HG03159 (cell line): ENCODE measurements around the gene STC2.

Experiments
- ATAC-seq: cut with Tn5 transposase; IDR thresholded peaks from one replicate; pipeline ENCODE4 v1.9.1; 2021; ENCODE audit warnings: mild to moderate bottlenecking, moderate library complexity; ENCODE audit not compliant: unreplicated experiment

STC2 gene

DNA sequence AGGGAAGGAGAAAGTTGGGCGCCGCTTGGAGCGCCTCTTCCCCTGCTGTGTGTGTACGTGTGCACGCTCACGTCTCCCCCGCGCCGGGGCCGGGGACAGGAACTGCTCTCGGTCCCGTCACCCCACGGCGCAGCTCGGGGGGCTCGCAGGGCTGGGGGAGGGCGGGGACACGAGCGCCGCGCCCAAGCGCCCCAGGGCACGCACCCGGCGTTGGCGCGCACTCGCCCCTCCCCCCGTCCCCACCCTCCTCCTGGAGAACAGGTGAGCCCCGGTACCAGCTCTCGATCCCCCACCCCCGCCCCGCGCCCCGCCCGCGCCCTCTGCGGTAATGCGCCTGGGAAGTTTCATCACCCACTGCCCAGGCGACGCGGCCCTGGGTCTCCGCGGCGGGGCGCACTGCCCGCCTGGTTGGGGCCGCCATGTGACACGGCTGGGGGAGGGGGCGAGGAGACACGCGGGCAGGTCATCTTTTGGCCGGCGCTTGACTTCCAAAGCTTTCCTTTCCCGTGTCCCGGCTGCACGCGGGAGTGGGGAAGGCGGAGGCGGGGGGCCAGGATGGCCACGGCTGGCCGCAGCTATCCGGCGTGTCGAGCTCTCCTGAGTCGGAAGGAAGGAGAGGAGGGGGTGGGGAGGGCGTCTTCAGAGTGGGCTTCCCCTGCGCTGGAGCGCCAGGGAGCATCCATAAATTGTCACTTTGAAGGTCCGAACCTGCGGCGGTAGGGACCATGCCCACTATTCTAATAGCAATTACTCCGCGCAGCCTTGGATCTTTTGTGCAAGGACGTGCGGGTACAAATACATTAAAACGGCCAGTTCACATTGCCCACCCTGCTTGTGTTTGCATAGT, 1.5 kb upstream of the STC2 start:
- ATAC-seq = no peak

DNA sequence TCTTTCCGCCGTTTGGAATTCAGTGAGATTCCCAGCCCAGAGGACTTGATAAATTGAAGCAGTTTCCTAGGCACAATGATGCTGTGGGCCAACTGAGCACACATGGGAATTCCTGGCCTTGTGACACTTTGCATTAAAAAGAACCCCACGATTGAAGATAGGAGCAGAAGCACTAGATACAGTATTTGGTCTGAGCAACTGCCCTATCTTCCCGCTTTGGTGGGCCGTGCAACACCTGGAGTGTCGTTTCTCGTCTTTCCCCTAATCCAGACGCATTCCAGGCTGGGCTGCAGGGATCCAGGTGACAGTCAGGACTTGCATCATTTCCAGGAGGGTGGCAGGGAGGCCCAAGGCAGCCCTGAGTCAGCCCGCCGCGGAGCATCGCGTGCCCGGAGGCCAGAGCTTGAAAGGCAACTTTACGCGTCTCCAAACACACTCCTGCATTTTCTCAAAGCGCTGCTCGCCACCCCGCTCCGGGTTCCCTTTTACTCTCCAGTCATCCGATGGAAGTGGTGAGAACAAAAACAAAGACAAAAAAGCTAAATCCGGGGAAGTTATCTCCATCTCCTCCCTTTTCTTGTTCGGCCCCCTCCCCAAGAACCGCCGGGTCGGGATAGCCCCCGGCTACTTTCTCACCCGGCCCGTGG, 753 bp upstream of the STC2 start:
- ATAC-seq = no peak

DNA sequence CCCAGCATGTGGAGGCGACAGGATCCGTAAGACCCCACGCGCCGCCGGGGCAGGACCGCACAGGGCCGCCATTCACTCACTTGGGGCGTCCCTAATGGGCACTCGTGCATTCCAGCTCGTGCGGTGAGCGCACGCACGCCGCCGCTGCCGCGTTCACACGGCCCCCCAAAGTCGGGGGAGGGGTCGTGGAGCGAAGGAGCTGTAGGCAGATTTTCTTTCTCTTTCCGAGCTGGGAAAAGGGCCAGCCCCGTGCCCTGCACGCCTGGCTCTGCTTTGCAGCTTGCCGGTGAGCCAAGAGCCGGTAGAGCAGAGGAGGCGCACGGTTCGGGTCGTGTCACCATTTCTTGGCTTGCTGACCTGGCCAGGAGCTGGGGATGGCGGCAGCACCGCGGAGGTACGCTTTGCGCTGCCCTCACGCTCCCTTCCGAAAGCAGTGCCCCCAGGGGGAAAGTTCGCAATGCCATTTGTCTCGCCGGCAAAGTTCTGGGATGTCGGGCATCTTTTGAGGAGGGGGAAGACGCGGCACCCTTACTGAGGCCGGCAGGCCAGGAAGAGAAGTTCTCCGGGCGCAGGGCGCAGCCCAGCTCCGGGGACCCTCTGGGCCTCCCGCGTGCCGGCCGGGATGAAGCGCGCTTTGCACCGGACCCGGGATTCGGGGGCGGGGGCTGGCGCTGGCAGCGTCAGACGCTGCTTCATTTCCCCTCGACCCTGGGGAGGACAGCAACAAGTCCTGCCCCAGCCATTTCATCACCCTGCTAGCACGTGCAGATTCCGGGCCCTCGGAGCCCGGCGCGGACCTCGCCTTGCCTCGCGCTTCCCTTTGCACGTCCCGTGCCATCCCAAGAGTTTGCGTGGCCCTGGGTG, 898 bp downstream of the STC2 start:
- ATAC-seq = no peak

DNA sequence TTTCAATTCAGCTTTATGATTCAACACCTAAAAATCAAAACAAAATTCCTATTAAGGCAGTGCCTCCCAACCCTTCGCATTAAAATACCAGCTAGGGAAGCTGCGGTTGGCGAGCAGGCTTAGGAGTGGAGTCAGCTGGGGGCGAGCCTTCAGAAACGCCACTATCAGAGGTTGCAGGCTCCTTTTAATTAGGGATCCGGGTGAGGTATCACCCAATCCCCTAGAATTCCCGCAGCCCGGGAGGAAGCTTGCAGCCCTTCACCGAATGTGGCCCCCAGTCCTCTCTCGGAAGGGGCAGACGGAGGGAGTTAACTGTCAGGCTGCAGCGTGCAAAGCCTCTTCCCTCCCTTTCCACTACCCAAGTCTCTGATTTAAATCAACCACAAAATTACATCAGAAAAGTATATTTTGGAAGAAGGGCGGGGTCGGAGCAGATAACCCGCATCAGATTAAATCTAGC, 1.7 kb downstream of the STC2 start:
- no peak for ATAC-seq

DNA sequence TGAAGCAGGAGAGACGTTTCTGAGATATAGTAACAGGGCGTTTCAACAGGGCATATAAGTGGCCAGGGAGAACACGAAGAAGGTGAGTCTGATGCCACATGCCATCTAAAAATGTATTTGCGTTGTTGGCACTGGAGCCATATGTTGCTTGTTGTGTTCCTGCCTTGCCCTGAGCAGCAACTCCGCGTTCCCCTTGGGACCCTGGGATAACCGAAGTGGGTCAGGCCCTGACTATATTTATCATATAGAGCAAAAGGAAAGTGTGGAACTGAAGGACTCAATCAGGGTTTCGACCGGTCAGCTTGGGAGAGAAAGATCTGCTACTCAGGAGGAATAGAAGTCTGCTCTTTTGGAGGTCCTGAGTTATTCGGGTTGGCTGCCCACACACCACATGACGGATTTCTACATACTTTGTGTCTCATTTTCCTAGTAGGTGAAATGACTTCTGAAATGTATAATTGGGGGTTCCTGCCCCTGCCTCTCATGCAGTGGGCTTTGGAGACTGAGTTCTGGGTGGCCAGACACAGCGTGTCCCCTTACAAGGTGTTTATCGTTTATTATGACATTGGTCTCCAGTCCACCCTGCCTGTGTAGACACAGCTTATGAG, 3.0 kb downstream of the STC2 start:
- no peak for ATAC-seq

DNA sequence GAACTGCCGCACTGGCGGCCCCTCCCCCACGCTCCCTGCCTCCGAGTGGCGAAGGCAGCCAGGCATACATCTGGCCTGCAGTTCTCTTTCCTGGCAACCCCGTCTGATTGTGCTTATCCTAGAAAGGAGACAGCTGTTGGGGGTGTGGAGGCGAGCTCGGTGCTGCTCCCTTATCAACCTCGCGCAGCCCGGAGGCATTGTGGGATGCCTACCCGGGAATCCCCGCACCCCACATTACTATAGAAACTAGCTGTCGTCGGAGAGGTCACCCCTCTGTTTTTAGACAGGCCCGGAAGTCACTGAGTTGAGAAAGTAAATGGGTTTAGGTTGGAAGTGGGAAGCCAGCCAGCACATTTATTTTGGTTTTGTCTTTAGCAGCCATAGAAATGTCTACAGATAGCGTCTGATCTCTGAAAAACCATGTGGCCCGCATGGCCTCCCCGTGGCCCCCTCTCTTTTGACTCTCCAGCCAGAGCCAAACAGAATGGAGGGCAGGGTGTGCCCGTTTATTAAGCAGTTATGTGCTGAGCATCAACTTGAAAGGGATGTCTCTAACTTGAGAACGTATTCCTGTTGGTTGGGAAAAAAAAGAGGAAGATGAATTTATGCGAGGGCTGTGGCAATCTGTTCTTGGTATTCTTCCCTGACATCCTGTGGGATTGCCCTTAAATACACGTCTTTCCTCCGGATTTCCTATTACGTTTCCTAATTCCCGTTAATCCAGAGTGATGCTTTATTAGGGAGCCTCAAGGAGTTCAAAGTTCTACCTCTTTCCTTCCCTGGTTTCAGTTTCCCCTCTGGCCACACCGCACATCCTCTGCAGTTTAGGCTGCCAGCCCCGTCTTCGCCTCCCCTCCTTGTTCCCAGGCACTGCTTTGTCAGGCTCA, 3.9 kb downstream of the STC2 start:
- no peak for ATAC-seq

DNA sequence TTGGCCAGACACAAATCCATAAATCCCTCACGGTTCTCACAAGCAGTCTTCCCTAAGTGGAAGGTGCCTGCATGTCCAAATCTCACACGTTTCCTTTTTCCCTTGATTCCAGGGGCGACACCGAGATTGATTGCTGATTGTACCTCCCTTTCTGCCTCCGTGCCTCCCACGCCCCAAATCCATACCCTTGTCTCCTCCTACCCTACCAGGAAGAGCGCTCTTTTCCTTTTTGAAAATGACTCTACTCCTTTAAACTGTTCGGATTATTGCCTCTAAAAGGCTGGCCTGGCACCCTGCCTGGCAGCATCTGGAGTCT, 4.5 kb downstream of the STC2 start:
- no peak for ATAC-seq

DNA sequence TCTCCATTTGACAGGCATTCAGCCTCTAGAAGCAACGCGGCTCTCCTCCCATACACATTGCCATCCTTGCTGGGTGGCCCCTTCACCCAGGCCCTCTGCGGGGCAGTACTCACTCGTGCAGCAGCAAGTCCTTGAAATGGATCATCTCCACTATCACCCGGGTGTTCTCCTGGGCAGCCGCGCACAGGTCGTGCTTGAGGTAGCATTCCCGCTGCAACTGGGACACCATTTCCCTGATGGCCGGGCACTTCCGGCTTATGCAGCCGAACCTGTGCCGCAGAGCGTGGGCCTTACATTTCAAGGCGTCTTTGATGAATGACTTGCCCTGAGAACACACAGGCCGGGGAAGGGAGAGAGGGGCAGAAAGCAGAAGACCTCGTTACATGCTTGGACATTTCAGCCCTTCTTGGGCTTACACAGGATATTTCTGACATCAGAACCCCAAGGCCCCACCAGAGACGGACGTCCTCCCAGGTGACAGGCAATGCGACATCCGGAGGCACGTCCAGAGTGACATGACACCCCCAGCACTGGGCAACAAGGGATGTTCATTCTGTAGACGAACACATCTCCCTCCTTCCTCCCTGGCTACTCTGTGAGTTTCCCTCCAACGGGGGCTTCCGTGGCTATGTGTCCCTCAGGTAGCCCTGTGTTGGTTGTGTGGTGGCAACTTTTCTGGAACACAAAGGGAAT, 5.0 kb downstream of the STC2 start:
- no peak for ATAC-seq

DNA sequence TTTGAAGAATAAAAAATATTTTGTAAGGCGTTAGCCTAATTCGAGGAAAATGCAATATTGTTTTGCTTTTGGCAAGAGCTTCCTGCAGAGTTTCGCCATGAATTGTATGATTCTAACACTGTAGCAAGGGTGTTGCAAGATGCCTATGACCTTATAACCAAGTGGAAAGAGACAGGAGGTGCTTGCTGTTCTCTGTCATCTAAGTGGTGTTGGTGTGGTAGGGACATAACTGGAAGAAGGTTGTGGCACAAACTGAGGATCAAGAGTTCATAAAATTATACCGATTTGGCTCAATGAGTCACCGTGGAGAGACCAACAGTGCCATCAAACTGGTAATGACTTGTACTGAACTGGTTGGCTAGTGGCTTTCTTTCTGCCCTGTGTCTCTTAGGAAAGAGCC, 6.3 kb downstream of the STC2 start:
- no peak for ATAC-seq

DNA sequence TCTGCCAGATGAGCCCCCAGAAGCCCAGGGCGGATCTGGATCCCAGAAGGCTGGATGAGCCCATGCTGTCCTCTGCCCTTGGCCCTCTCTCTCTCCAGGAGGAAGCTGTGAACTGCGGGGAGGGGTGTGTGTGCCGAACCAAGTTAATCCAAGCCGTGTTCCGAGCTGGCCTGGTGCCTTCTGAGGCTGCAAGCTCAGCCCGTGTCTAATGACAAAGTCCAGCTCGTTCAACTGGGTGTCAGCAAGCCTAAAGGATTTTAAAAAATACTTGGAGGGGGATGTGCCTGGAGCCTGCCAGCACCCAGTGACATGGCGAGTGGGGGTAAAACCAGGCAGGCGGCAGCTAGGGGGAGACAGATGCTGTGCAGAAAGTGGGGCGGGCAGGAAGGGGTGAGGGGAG, 8.0 kb downstream of the STC2 start:
- no peak for ATAC-seq

DNA sequence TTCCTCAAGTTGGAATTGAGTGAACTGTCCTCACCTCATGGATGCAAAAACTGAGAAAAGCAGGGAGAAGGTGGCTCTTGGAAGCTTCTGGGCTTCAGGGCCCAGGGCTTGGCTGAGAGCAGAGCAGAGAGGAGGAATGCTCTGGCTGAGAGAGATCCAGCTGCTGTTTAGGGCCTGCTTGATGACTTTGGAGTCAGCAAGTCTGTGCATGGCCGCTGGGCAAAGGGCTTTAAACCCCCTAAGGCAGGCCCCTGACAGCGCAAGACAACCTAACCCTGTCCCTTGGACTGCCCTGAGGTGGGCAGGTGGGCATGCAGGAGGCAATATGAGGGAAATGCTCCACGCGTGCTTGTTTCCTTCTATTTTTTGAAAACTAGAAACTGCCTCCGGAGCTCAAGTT, 8.6 kb downstream of the STC2 start:
- ATAC-seq = no peak

DNA sequence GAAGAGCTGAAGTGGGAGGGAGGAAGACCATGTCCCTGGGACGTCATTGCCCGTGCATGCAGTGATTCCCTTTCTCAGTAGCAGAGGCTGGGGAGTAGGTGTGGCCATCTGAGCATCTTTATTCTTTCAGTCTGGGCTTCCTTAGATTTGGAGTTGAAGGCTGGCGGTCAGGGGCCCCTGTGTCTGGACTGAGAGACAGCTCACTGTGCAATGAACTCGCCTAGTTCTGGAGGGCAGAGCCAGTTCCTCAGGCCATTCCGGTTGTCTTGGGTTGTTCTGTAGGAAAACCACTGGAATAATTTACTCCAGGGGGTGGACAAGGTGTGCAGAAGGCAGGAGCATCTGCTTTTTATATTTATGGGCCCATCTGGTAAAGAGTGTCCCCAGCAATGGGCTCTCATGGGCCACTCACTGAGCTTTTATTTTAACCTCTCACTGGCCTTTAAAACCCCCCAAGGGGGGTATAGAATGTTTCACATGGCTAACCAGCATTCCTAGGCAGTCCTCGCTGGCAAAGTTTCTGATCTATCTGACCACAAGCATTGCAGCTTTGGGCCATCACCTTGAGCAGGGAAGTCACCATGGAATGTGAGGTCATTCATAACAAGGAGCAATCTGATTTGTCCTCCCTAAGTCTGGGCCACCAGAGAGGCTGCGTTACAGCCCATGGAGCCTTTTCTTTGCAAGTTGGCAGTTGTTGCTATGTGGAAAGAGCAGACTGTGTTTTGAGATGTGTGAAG, 9.2 kb downstream of the STC2 start:
- ATAC-seq = no peak

DNA sequence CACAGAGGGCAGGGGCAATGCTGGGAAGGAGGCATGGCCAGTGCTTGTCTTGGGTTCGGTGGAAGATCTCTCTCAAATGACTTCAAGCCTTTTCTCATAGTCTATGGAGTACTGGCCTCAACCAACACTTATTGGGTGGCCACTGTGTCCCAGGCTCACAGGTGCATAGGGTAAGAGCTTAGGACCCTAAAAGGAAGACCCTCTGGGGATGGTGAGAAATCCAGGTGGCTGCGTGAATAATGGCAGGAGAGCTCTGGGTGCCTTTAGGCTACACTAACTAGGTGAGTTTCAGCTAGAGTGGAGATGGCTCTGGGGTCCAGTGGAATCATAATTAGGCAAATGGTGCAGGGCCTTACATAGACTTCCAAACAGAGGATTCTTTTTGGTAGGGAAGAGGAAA, 9.9 kb downstream of the STC2 start:
- ATAC-seq = no peak

DNA sequence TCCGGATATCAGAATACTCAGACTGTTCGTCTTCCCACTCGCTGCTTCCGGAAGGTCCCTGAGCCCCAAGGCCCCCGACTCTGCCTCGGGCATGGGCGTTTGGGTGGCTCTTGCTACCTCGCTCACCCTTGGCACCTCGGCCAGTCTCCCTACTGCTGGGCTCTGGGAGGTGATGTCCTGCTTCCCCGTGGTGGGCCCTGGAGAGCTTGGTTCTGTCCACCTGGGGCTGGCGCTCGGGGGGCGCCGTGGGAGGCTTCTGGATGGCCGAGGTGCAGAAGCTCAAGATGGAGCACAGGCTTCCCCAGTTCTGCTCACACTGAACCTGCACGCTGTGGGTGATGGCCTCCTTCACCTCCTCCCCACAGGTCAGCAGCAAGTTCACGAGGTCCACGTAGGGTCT, 10.4 kb downstream of the STC2 start:
- ATAC-seq = no peak

DNA sequence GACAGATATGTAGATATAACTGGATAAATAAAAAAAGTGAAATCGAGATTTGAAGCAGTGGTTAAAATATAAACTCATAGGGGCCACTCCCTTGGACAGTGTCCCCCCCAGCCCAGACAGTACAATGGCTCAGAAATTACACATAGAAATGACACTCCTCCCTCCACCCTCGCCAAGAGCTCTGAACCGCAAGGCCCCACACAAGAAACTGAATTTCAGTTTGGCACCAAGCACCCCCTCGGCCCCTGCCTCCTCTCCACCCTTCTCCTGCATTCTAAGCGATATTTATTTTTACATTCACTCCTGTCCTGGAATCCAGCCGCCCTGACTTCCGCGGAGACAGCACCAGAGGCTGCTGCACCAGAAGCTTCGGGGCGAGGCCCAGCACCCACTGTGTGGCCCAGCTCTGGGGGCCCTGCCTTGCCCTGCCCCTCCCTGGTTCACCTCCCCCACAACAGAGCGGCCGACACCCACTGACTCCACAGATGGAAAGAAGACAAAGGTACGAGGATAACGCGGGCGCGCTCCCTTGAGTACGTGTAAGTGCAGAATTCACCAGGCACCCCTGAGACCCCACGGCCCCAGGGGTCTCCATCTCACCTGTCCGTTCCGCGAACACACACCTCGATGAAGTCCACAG, 11.0 kb downstream of the STC2 start:
- no peak for ATAC-seq

DNA sequence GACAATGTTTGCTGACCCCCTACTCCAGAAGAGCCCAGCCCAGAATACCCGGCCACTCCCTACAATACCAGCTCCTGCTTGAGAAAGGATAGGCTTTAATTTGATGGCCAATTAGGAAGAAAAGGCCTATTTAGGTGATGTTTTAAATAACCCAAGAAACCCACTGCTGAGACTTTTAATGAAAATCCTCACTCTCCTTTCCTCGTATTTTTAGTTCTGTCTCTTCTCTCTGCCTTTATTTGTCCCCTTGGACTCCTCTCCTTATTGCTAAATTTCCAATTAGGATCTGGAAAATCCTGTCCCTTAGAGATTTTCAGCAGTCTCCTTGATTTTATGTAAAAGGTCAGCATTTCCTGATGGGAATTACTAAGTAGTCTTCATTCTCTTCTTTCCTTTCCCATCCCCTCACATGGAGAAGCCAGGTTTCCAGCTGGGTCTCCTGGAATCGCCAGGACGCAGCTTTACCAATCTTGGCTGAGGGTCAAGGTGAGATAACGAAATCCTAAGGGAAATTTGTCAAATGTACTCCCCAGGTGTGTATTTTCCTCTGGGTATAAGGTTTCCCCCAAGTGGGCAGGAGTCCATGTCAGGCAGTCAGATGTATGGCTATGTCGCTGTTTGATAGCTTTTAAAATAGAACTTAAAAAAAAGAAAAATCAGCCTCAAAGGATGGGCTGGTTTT, 11.7 kb downstream of the STC2 start:
- no peak for ATAC-seq

DNA sequence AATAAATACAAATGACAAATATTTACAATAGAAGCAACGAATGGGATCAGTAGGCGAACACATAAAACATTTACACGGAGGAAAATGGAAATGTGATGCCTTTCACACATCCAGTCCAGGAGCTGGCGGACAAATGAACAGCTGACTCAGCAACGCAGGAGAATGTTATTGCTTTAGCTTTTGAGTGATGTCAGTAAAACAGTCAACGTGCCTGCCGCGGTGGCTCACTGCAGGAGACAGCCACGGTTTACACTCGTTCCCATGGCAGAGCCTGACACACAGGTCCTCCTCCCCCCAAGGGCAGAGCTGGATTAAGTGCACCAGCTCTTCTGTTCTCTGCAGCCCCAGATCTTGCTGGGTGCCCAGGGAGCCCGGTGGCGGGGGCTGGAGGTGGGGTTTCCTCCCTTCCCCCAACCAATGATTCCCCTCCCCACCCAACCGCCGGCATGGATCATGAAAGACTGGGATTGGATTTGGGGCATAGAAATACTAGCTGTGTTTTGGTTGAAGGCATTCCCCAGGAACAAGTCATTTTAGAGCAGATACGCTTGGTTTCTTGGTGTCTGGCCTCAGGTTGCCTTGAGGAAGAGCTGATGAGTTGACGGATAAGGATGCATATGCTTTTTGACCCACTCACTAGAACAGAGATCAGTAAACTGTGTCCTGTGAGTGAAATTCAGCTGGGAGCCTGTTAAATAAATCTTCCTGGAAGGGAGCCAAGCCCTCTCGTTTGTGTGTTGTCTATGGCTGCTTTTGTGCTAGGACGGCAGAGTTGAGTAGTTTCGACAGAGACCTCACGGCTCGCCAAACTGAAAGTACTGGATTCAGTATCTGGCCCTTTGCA, 12.5 kb downstream of the STC2 start:
- ATAC-seq = no peak
